Loucy (cell line): ENCODE results near the gene KAT2B.
"Not testable (repeated sequence)": the region's sequence is repeated elsewhere in the genome, so short reads cannot be mapped to it uniquely, and the experiment has no call there.

ENCODE experiments used
- EZH2phosphoT487 ChIP-seq: fragments of 200-600 bp; IDR thresholded peaks from 2 replicates; pipeline ENCODE4 v1.6.1; 2018; ENCODE audit warnings: antibody characterized with exemption, mild to moderate bottlenecking, moderate library complexity, borderline replicate concordance
- TF ChIP-seq, protein P1 (sequence below): fragments of 200-600 bp; sonication (generic); conservative IDR thresholded peaks from 2 replicates; pipeline ENCODE4 v1.5.1; 2014; ENCODE audit warnings: mild to moderate bottlenecking, antibody characterized with exemption, low read length

DNA sequence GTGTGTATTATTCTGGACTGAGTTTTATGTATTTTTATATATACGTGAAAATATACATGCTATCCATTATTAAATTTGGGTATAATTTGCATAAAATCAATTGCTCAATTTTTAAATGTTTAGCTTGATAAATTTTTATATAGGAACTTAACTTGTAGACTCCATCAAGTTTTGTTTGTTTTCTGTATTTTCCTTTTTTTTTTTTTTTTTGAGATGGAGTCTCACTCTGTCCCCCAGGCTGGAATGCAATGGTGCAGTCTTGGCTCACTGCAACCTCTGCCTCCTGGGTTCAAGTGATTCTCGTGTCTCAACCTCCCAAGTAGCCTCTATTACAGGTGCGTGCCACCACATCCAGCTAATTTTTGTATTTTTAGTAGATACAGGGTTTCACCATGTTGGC, 24.2 kb upstream of the KAT2B start:
- TF ChIP-seq, protein P1, sequence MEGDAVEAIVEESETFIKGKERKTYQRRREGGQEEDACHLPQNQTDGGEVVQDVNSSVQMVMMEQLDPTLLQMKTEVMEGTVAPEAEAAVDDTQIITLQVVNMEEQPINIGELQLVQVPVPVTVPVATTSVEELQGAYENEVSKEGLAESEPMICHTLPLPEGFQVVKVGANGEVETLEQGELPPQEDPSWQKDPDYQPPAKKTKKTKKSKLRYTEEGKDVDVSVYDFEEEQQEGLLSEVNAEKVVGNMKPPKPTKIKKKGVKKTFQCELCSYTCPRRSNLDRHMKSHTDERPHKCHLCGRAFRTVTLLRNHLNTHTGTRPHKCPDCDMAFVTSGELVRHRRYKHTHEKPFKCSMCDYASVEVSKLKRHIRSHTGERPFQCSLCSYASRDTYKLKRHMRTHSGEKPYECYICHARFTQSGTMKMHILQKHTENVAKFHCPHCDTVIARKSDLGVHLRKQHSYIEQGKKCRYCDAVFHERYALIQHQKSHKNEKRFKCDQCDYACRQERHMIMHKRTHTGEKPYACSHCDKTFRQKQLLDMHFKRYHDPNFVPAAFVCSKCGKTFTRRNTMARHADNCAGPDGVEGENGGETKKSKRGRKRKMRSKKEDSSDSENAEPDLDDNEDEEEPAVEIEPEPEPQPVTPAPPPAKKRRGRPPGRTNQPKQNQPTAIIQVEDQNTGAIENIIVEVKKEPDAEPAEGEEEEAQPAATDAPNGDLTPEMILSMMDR, result not testable (repeated sequence)
- not testable (repeated sequence) for TF ChIP-seq EZH2phosphoT487
